OCI-M1 (cell line): ENCODE results near the gene ZNF14.
A peak's percentile ranks its signal among the peaks of the same experiment; 100 is the strongest.
"Not testable (repeated sequence)": the region's sequence is repeated elsewhere in the genome, so short reads cannot be mapped to it uniquely, and the experiment has no call there.

Source experiments
- DNase-seq: peaks from one replicate; lab custom pipeline; 2025; lab: John Stamatoyannopoulos, UW

The ZNF14 gene

GRCh38 chr19:19732579-19733501 is at the start of gene ZNF14:
ZNF14 (minus strand) TSS chr19:19733112; CDS start chr19:19732958, 154 bp downstream.
- DNase-seq = peak; percentile 100

- DNase-seq = peak; percentile 14
These were observed 48.9 kb upstream of the ZNF14 start for GRCh38 chr19:19781791-19782190.

GRCh38 chr19:19778666-19779065 is 45.8 kb upstream of the ZNF14 start:
- no peak for DNase-seq

- no peak for DNase-seq
These were observed 44.8 kb upstream of the ZNF14 start for GRCh38 chr19:19777692-19778091.

GRCh38 chr19:19776206-19777008 is 43.5 kb upstream of the ZNF14 start:
- peak; percentile 98 for DNase-seq

GRCh38 chr19:19775891-19776205 is 42.9 kb upstream of the ZNF14 start:
- DNase-seq = no peak

GRCh38 chr19:19774354-19775033 is 41.6 kb upstream of the ZNF14 start:
- DNase-seq = peak; percentile 38

DNA sequence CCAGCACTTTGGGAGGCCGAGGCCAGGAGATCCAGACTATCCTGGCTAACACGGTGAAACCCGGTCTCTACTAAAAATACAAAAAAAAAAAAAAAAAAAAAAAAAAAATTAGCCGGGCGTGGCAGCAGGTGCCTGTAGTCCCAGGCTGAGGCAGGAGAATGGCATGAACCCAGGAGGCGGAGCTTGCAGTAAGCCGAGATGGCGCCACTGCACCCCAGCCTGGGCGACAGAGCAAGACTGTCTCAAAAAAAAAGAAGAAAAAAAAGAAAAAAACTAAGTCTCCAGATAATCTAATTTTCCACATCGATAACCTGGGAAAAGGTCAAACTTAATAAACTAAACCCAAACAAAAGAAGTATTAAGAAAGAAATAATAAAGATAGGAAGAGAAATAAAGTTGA is 39.1 kb upstream of the ZNF14 start:
- not testable (repeated sequence) for DNase-seq

DNA sequence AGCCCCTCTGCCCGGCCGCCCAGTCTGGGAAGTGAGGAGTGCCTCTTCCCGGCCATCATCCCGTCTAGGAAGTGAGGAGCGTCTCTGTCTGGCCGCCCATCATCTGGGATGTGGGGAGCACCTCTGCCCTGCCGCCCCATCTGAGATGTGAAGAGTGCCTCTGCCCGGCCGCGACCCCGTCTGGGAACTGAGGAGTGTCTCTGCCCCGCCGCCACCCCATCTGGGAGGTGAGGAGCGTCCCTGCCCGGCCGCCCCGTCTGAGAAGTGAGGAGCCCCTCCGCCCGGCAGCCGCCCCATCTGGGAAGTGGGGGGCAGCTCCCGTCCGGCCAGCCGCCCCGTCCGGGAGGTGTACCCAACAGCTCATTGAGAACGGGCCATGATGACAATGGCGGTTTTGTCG is 37.1 kb upstream of the ZNF14 start:
- DNase-seq = not testable (repeated sequence)

- no peak for DNase-seq
These were observed 25.3 kb upstream of the ZNF14 start for GRCh38 chr19:19758164-19758563.

- no peak for DNase-seq
These were observed 20.0 kb upstream of the ZNF14 start for GRCh38 chr19:19752760-19753403.

DNA sequence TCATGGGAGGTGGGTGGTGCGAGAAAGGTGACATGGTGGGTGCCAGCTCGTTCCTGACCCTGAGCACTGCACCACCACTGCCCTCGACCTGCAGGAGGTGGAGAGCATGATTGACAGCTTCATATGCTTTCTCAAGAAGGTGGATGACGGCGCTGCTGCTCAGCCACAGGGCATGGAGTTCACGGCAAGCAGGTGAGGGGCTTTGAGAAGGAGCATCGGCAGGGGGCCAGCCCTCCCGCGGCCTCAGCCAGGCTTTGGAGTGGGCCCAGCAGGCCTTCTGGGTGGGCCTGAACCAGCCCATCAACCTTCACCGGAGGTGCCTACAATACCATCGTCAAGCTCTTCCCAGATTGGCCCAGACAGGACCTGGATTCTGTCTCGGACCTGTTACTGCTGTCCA is 18.9 kb upstream of the ZNF14 start:
- no peak for DNase-seq

DNA sequence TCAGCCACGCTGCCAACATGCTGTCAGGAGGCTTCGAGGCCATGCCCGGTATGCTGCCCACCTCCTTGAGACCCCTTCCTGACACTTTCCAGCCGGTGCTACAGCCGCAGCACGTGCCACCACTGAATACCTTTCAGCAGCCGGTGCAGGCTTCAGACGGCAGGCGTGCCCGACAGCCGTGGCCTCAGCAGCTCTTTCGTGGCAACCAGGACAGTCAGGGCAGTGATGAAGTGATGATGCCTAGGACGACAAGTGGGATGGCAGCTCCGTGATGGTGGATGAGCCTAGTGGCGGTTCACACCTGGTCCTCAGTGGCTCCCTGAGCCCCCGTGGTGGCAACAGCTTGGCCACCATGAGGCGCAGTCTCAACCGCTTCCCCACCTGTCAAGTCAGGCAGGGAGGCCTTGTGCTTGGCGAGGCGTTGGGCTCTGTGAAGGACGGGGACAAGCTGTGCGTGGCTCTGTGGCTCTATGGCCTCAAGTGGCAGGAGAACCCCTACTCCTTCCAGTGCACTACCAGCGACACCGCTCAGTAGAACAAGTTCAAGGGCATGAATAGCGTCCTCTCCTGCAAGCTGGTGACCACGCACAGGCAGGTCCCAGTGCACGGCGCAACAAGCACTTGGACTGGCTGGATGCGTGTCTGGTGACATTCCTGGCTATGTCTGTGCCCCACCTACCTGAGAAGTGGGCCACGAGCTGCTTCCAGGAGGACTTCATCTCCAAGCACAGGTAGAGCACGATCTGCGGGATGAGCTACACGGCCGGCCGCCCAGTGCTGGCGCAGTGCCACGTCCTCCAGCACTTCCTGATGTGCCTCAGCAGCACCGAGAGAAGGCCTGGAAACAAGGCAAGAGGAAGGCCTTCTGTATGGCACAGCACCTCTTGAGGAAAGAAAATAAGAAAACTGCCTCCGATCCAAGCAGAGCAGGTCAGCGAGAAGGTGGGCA is 18.2 kb upstream of the ZNF14 start:
- DNase-seq = no peak

DNA sequence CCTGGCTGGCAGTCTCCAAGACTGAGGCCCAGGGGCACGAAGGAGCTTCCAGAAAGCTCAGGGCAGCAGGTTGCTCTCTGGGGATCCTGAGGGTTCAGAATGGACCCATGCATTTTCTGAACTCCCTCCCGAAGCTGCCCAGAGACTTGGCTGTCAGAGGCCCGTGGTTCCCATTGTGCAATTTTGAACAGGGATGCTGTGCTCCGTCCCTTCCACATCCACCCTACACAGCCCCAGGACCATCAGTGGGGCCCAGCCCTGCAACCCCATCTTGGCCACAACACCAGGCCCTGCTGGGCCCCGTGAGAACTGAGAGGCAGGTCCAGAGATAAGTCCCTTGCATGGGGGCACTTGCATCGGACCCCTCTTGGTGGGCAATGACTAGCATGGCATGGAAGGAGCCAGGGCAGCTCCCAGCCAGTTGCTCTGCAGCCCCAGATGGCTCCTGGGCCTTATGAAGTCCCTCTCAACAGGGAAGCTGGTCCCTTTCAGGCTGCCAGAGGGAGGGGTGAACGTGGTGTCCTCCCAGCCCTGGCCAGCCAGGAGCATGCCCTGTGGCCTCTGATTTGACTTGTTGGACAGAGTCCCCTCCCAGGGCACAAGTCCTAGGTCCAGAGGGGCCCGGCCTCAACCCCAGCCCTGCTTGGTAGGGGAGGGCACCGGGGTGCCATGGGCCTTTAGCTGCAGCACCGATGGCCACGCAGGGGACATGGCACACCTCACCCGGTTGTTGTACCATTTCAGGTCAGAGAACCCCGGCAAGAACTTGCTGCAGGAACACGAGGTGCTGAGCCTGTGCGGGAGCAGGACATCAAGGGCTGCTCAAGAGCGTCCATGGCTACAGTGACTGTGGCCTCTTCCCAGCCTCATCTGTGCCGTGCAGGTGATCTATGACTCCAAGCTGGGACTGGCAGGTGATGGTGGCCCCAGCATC is 17.3 kb upstream of the ZNF14 start:
- DNase-seq = no peak

DNA sequence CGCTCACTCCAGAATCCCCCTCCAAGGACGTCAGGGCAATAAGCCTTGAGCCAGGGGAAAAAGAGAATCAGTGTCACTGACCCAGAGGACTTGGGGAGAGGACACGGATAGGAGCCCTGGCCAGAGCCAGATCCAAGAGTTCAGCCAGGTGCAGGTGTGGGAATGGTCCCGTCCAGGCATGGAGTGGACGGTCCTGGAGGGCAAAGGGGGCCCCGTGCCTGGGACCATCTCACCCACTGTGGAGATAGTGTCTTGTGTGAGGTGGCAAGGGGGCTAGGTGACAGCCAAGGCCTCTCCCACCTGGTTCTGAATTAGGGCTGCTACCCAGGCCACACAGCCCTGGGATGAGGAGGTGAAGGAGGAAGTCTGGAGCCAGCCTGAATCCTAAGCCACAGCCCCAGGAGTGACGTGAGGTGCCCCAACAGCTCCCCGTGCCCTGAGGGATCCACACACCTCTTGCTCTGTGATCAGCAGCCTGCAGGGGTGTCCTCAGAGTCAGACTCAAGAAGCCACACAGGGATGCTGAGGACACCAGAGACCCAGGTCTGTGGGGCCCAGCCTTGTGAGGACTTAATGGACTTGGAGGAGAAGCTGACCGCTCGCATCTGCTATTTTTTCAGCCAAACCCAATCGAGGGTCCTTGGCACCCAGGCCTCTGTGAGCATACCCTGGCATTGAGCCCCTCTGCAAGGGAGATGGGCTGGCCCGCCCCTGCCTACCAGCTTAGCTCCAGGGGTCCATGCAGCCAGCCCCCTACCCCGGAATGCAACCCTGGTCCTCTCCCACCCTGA is 16.4 kb upstream of the ZNF14 start:
- DNase-seq = no peak

DNA sequence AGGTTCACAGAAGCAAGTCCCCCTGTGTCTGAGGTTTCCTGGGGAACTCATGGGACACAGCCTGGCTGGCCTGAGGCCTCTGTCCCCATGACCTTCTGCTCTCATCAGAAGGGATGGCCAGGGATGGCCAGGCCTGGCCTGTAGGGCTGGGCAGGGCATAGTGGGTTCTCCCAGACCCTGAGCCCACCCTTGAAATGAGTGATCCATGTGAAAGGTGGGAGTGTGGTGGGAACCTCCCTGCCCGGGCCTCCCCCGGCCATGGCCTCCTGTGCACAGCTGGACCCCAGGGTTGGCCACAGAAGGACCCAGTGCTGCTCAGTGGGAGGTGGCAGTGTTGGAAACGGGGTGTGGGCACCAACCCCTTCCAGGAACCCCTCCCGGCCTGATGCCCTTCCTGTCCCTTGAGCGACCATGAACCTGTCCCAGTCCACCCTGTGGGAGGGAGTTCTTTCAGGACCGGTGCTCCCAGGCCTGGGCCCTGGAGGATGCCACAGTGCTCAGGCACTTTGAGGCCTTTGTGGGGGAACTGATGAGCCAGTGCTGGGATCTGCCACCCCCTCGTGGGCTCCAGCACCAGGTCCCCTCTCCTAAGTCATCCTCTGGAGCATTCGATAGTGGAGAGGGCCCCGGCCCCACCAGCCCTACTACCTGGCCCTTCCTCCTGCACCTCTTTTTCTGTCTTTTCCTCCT is 15.5 kb upstream of the ZNF14 start:
- DNase-seq = no peak

DNA sequence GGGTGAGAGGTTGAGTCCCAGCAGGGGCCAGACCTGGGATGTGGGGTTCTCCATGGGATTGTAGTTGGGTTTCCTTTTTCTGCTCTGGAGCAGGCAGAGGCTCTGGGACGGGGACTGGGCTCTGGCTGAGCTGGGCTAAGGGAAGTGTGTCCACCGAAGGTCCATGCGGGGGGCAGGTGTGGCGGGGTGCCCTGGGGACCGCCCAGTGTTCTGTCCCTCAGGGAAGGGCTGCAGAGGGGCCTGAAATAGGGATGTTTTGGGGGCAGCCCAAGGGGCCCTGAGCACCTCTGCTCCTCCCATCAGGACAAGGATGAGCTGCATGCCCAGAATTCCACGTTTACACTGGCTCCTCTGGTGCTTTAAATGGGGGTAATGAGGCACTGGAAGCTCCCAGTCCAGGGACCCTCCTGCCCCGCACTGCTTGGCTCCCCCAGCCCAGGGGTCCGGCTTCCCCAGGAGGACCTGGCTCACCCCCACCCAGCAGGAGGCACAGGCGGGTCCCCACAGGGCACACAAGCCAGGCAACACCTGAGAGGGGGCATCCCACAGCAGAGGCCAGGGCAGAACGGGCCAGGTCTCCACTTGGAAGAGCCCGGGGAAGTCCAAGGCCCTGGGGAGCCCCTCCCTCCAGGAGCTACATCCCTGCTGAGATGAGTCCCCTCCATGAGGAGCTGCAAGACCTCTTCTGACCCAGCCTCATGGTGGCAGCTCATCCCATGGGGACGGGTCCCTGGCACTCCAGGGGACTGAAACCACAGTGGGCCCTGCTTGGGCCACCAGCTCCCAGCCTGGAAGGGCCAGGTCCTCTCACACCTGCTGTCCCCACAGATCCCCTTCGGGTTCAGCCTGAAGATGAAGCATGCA is 14.7 kb upstream of the ZNF14 start:
- no peak for DNase-seq
